HG03575 (cell line): Measurements from ENCODE around the gene OR6J1.
"Not testable (repeated sequence)": the region's sequence is repeated elsewhere in the genome, so short reads cannot be mapped to it uniquely, and the experiment has no call there.

Source experiments
- ATAC-seq: cut with Tn5 transposase; IDR thresholded peaks from one replicate; pipeline ENCODE4 v1.9.1; 2021; ENCODE audit not compliant: unreplicated experiment, insufficient number of reproducible peaks, low FRiP score; ENCODE audit errors: extremely low read depth

OR6J1 gene

GRCh38 chr14:22644305-22644635 is at the start of gene OR6J1:
TSS of gene OR6J1 (minus strand) at chr14:22644352. CDS start at chr14:22634811, 9,541 bp downstream.
- no peak for ATAC-seq

- ATAC-seq, result no peak
These were observed 48.0 kb upstream of the OR6J1 start for GRCh38 chr14:22692194-22692593.

GRCh38 chr14:22691171-22691570 is 47.0 kb upstream of the OR6J1 start:
- no peak for ATAC-seq

- ATAC-seq, result no peak
These were observed 45.0 kb upstream of the OR6J1 start for GRCh38 chr14:22689199-22689598.

GRCh38 chr14:22687969-22688368 is 43.8 kb upstream of the OR6J1 start:
- not testable (repeated sequence) for ATAC-seq

GRCh38 chr14:22686176-22686611 is 42.0 kb upstream of the OR6J1 start:
- not testable (repeated sequence) for ATAC-seq

GRCh38 chr14:22685467-22685866 is 41.3 kb upstream of the OR6J1 start:
- no peak for ATAC-seq

GRCh38 chr14:22683428-22683827 is 39.3 kb upstream of the OR6J1 start:
- not testable (repeated sequence) for ATAC-seq

GRCh38 chr14:22678221-22678620 is 34.1 kb upstream of the OR6J1 start:
- ATAC-seq, result no peak

GRCh38 chr14:22677551-22677950 is 33.4 kb upstream of the OR6J1 start:
- not testable (repeated sequence) for ATAC-seq

GRCh38 chr14:22671622-22672021 is 27.5 kb upstream of the OR6J1 start:
- no peak for ATAC-seq

GRCh38 chr14:22668863-22669262 is 24.7 kb upstream of the OR6J1 start:
- ATAC-seq, result no peak

- no peak for ATAC-seq
These were observed 24.3 kb upstream of the OR6J1 start for GRCh38 chr14:22668417-22668816.

- no peak for ATAC-seq
These were observed 23.7 kb upstream of the OR6J1 start for GRCh38 chr14:22667881-22668280.

GRCh38 chr14:22666203-22666893 is 22.2 kb upstream of the OR6J1 start:
- no peak for ATAC-seq

- ATAC-seq, result no peak
These were observed 20.1 kb upstream of the OR6J1 start for GRCh38 chr14:22664261-22664660.

GRCh38 chr14:22660654-22661053 is 16.5 kb upstream of the OR6J1 start:
- no peak for ATAC-seq

- no peak for ATAC-seq
These were observed 14.8 kb upstream of the OR6J1 start for GRCh38 chr14:22658946-22659345.

- no peak for ATAC-seq
These were observed 13.7 kb upstream of the OR6J1 start for GRCh38 chr14:22657861-22658260.

GRCh38 chr14:22656945-22657731 is 13.0 kb upstream of the OR6J1 start:
- ATAC-seq, result no peak
